OCI-LY7 (cell line): ENCODE data around the gene CYB5A. TPM values are rescaled to one million over a fixed set of nuclear protein-coding genes. Genes with fewer than 3 reads are reported as not detected.

Experiments
- BruUV-seq: library from RNA; stranded (reverse); fragments of 400-500 nt; replicated peaks from 2 replicates; lab custom pipeline; 2021; lab: Mats Ljungman, UMichigan
- CTCF ChIA-PET: fragments of 300-600 bp; sonication (Branson Sonifier 250); formaldehyde crosslinking; loops from one replicate; lab custom pipeline; 2022; ENCODE audit warnings: antibody characterized with exemption; ENCODE audit not compliant: unreplicated experiment; lab: Charles Lee
- POLR2A ChIA-PET: fragments of 300-600 bp; sonication (Branson Sonifier 250); formaldehyde crosslinking; loops from one replicate; lab custom pipeline; 2022; ENCODE audit warnings: antibody characterized with exemption; lab: Charles Lee
- DNase-seq: peaks from one replicate; pipeline ENCODE4 v3.0.0-alpha.2; 2015; ENCODE audit warnings: low spot score
- H2AFZ ChIP-seq: fragments of 200-600 bp; sonication (generic), shearing (Covaris generic); 2 replicates; pipeline ENCODE4 v1.6.1; 2014; ENCODE audit warnings: mild to moderate bottlenecking, antibody characterized with exemption, low read length, moderate library complexity
- H3K27ac ChIP-seq: fragments of 200-600 bp; sonication (generic); 2 replicates; pipeline ENCODE4 v1.5.1; 2014; ENCODE audit warnings: mixed run types, low read depth, mild to moderate bottlenecking, moderate library complexity, low read length, inconsistent platforms; ENCODE audit not compliant: poor library complexity, severe bottlenecking
- H3K36me3 ChIP-seq: fragments of 200-600 bp; sonication (generic); 2 replicates; pipeline ENCODE4 v1.6.1; 2014; ENCODE audit warnings: mild to moderate bottlenecking, antibody characterized with exemption, low read length, moderate library complexity, mixed read lengths; ENCODE audit not compliant: insufficient read depth
- H3K4me1 ChIP-seq: fragments of 200-600 bp; sonication (generic); 2 replicates; pipeline ENCODE4 v1.5.1; 2014; ENCODE audit warnings: mild to moderate bottlenecking, low read length; ENCODE audit not compliant: insufficient read depth, poor library complexity, severe bottlenecking
- H3K4me2 ChIP-seq: fragments of 200-600 bp; sonication (generic); 2 replicates; pipeline ENCODE4 v1.6.1; 2014; ENCODE audit warnings: mild to moderate bottlenecking, low read length
- H3K4me3 ChIP-seq: fragments of 200-600 bp; sonication (generic); 2 replicates; pipeline ENCODE4 v1.5.1; 2014; ENCODE audit warnings: mild to moderate bottlenecking, low read depth, low read length; ENCODE audit not compliant: poor library complexity, severe bottlenecking
- H3K79me2 ChIP-seq: fragments of 200-600 bp; sonication (generic); 2 replicates; pipeline ENCODE4 v1.6.1; 2016; ENCODE audit warnings: low read depth, mild to moderate bottlenecking, low read length, moderate library complexity, mixed read lengths; ENCODE audit not compliant: insufficient read depth
- H3K9me2 ChIP-seq: fragments of 200-600 bp; sonication (generic); 2 replicates; pipeline ENCODE4 v1.6.1; 2016; ENCODE audit warnings: mild to moderate bottlenecking, low read length, mixed read lengths; ENCODE audit not compliant: insufficient read depth
- H3K9me3 ChIP-seq: fragments of 200-600 bp; sonication (generic); 2 replicates; pipeline ENCODE4 v1.6.1; 2014; ENCODE audit warnings: mild to moderate bottlenecking, mixed run types, low read length, mixed read lengths
- H4K20me1 ChIP-seq: fragments of 200-600 bp; sonication (generic); 2 replicates; pipeline ENCODE4 v1.6.1; 2014; ENCODE audit warnings: mild to moderate bottlenecking, antibody characterized with exemption, low read length, moderate library complexity, mixed read lengths; ENCODE audit not compliant: insufficient read depth
- EZH2phosphoT487 ChIP-seq: fragments of 200-600 bp; sonication (generic); IDR thresholded peaks from 2 replicates; pipeline ENCODE4 v1.6.1; 2018; ENCODE audit warnings: low read depth, borderline replicate concordance, mild to moderate bottlenecking, mixed run types, antibody characterized with exemption, low read length, moderate library complexity, mixed read lengths
- intact Hi-C: fragments of 100-400 bp; cut with micrococcal nuclease; formaldehyde crosslinking; loops from one replicate; pipeline ENCODE4 v1.10.0; 2022; ENCODE audit not compliant: unreplicated experiment
- total RNA-seq, 2 experiments: library from RNA; depleted of rRNA in 1 of 2; stranded (reverse); fragments of >200 nt in 1 of 2; shearing (Covaris generic) in 1 of 2; gene quantifications; 2 replicates each; pipeline ENCODE4 v1.2.3, GENCODE V29; 2014 to 2022
- TF ChIP-seq, protein P1 (sequence below): fragments of 200-600 bp; sonication (generic); conservative IDR thresholded peaks from 2 replicates; pipeline ENCODE4 v1.5.1; 2014; ENCODE audit warnings: mild to moderate bottlenecking, antibody characterized with exemption, low read length, moderate library complexity, mixed read lengths

Gene CYB5A
- total RNA-seq, 2 experiments from 2014 or later, result not detected

- ChIA-PET POLR2A (interaction anchor here (1.0 kb wide), 1 partner anchor 12 kb away, joined by 3 read pairs; no protein-coding TSS in a partner anchor), CTCF (no interaction called here)
- H3K36me3 ChIP-seq, result no peaks in the 10 kb centered on the region
- H3K4me1 ChIP-seq, result no peaks in the 10 kb centered on the region
- DNase-seq, result no peak
- H2AFZ ChIP-seq, result no peak overlapping the region
- no peak overlapping the region for H3K4me3 ChIP-seq
- no peaks in the 10 kb centered on the region for H3K9me2 ChIP-seq
- TF ChIP-seq, protein P1, sequence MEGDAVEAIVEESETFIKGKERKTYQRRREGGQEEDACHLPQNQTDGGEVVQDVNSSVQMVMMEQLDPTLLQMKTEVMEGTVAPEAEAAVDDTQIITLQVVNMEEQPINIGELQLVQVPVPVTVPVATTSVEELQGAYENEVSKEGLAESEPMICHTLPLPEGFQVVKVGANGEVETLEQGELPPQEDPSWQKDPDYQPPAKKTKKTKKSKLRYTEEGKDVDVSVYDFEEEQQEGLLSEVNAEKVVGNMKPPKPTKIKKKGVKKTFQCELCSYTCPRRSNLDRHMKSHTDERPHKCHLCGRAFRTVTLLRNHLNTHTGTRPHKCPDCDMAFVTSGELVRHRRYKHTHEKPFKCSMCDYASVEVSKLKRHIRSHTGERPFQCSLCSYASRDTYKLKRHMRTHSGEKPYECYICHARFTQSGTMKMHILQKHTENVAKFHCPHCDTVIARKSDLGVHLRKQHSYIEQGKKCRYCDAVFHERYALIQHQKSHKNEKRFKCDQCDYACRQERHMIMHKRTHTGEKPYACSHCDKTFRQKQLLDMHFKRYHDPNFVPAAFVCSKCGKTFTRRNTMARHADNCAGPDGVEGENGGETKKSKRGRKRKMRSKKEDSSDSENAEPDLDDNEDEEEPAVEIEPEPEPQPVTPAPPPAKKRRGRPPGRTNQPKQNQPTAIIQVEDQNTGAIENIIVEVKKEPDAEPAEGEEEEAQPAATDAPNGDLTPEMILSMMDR, result no peak
- no peak for TF ChIP-seq EZH2phosphoT487
- intact Hi-C loops, result no loop called here
- H3K27ac ChIP-seq, result no peak overlapping the region
- no peaks in the 10 kb centered on the region for H3K9me3 ChIP-seq
- H4K20me1 ChIP-seq, result no peaks in the 10 kb centered on the region
- no peaks in the 10 kb centered on the region for H3K79me2 ChIP-seq
- BruUV-seq, result no TSS peak
- H3K4me2 ChIP-seq, result no peak overlapping the region
Observed at GRCh38 chr18:74225193-74225840, 66.4 kb downstream of the CYB5A start.

DNA sequence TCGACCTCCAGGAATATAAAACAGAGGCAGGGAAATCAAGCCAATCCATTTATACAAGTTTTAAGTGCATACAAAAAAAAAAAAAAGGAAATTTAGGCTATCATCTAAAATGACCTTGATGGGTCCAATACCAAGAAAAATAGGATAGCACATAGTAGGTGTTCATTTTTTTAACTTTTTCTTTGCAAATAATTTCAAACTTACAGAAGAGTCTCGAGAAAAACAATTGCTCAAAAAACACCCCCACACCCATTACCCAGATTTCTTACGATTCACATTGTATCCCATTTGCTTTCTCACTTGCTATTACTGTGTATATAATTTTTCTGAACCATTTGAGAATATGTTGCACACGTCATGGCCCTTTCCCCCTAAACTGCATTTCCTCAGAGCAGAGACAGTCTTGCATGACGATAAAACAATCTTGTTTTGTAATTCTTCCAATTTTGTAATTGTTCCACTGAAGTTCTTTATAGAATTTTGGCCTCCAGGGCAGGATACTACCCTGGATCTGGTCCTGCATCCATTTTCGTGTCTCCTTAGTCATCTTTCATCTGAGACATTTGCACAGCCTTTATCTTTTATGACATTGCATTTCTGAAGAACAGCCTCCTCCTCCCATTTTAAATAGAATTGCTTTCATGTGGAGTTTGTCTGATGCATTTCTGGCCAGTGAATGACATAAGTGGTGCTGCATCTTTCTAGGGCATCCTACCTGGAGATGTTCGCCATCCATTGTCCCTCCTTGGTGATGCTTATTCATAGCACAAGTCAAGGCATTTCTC lies 68.9 kb downstream of the CYB5A start:
- TF ChIP-seq, protein P1, result no peak
- no peak for TF ChIP-seq EZH2phosphoT487
- Histone ChIP-seq H3K4me2 (no peak overlapping the region), H3K9me3 (no peaks in the 10 kb centered on the region), H3K79me2 (no peaks in the 10 kb centered on the region), H3K4me1 (no peaks in the 10 kb centered on the region), H3K9me2 (no peaks in the 10 kb centered on the region), H2AFZ (no peak overlapping the region), H3K4me3 (no peak overlapping the region), H3K36me3 (no peaks in the 10 kb centered on the region), H3K27ac (no peak overlapping the region), H4K20me1 (no peaks in the 10 kb centered on the region)
- no peak for DNase-seq
- POLR2A ChIA-PET, result no interaction called here
- intact Hi-C loops, result no loop called here
- no TSS peak for BruUV-seq
- CTCF ChIA-PET, result no interaction called here

- Histone ChIP-seq H3K4me3 (no peak overlapping the region), H3K27ac (no peak overlapping the region), H3K4me1 (no peaks in the 10 kb centered on the region), H3K9me3 (no peaks in the 10 kb centered on the region), H3K36me3 (no peaks in the 10 kb centered on the region), H2AFZ (no peak overlapping the region), H4K20me1 (no peaks in the 10 kb centered on the region), H3K79me2 (no peaks in the 10 kb centered on the region), H3K9me2 (no peaks in the 10 kb centered on the region), H3K4me2 (no peak overlapping the region)
- DNase-seq, result no peak
- ChIA-PET POLR2A (no interaction called here), CTCF (no interaction called here)
- BruUV-seq, result no TSS peak
- no peak for TF ChIP-seq EZH2phosphoT487
- intact Hi-C loops, result no loop called here
Observed at GRCh38 chr18:74221081-74221480, 70.7 kb downstream of the CYB5A start.
